Kidney epithelial cell (primary cell): ENCODE data around the gene CITED2. TPM values are rescaled to one million over a fixed set of nuclear protein-coding genes. Genes with fewer than 3 reads are reported as not detected.

Source experiments
- DNase-seq: peaks from one replicate; pipeline ENCODE4 v3.0.0-alpha.2; 2010; ENCODE audit warnings: low read depth
- H3K27me3 ChIP-seq: 2 replicates; pipeline ENCODE4 v1.6.0; 2011; ENCODE audit warnings: low read length; ENCODE audit not compliant: control insufficient read depth, insufficient read depth
- H3K36me3 ChIP-seq: 2 replicates; pipeline ENCODE4 v1.5.1; 2011; ENCODE audit warnings: low read length; ENCODE audit not compliant: control insufficient read depth, insufficient read depth
- H3K4me3 ChIP-seq: 2 replicates; pipeline ENCODE4 v1.5.1; 2011; ENCODE audit warnings: low read depth, mild to moderate bottlenecking, control low read depth, low read length
- total RNA-seq: library from RNA; depleted of rRNA; stranded (reverse); fragments of >200 nt; gene quantifications from 2 replicates; pipeline ENCODE4 v1.2.3, GENCODE V29; 2015
- TF ChIP-seq, protein P1 (sequence below): IDR thresholded peaks from 2 replicates; pipeline ENCODE4 v1.5.1; 2011; ENCODE audit warnings: mild to moderate bottlenecking, moderate library complexity, low read length, control low read depth, inconsistent platforms; ENCODE audit not compliant: insufficient read depth, poor library complexity, severe bottlenecking

The CITED2 gene, protein sequence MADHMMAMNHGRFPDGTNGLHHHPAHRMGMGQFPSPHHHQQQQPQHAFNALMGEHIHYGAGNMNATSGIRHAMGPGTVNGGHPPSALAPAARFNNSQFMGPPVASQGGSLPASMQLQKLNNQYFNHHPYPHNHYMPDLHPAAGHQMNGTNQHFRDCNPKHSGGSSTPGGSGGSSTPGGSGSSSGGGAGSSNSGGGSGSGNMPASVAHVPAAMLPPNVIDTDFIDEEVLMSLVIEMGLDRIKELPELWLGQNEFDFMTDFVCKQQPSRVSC
- 74.2 and 97.9 TPM in 2 replicates for total RNA-seq

DNA sequence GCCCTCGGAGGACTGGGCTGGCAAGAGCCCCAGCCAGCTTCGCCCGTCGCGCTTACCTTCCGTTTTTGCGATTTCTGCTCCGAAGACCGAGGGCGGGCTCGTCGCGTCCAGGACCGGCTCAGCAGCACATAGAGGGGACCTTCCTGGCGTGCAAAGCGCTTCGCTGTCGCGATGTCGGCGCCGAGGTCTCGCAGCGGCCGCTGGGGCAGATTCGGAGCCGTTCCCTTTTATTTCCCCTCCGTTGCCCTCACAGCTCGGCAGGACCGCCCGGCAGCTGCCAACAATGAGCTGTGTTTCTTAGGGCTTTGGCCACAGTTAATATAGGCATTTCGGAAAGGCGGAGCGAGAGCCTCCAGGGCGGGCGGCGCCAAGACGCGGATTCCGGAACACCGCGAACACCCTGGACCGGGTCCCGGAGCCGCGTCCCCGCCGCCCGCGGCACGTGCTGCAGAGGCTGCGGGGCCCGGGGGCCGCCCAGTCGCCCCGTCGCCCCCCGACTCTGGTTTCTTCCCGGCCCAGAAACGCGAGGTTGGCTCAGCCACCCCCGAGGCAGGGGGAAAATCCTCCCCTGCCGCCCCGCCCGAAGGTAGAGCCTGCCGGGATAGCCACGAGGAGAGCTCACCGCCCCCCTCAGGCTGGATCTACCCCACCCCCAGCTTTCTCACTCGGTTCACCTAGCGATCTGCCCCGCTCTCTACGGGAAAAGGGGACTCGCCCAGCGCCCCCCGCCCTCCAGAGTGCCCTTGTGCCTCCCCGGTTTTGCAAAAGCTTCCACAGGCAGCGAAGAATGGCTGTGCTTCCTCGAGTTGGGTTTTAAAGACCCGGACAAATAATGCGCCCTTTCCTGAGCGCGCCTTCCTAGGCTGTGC lies at the start of gene CITED2:
Gene CITED2, minus strand, starts transcription at position 292 of the 869 bp plus-strand sequence. CDS start 704 bp downstream, outside the sequence.
- Histone ChIP-seq H3K4me3 (peak within 1 kb of the TSS; percentile 74), H3K36me3 (no peaks in the 10 kb centered on the region), H3K27me3 (no peaks in the 10 kb centered on the region)
- DNase-seq: no peak
- TF ChIP-seq, protein P1, sequence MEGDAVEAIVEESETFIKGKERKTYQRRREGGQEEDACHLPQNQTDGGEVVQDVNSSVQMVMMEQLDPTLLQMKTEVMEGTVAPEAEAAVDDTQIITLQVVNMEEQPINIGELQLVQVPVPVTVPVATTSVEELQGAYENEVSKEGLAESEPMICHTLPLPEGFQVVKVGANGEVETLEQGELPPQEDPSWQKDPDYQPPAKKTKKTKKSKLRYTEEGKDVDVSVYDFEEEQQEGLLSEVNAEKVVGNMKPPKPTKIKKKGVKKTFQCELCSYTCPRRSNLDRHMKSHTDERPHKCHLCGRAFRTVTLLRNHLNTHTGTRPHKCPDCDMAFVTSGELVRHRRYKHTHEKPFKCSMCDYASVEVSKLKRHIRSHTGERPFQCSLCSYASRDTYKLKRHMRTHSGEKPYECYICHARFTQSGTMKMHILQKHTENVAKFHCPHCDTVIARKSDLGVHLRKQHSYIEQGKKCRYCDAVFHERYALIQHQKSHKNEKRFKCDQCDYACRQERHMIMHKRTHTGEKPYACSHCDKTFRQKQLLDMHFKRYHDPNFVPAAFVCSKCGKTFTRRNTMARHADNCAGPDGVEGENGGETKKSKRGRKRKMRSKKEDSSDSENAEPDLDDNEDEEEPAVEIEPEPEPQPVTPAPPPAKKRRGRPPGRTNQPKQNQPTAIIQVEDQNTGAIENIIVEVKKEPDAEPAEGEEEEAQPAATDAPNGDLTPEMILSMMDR: no peak

DNA sequence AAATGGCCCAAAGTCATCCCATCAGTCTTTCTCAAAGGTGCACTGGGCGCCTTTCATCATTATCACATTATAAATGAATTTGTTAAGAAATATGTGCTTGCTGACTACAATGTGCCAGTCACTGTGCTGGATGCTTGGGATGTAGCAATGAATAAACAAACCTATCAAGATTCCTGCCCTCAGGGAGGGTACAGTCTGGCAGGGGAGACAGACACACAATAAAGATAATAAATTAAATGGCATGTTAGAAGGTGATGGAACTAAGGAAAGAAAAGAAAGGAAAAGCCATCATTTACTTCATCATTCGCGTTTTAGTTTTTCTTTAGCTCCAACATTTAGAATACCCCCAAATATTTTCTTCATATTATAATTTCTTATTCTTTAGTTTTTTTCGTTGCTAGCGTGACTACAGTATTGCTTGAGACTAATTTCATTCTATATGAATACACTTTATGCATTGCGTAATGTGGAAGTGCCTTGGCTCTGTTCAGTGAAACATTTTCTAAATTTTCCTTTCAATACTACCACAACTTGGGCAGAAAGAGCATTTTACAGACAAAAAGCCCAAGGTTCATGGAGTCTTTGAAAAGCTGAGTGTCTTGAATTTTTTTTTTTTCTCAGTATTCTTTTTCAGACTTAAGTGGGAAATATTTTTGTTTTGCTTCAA lies 48.7 kb upstream of the CITED2 start:
- no peaks in the 10 kb centered on the region for H3K36me3 ChIP-seq
- H3K27me3 ChIP-seq: no peaks in the 10 kb centered on the region

DNA sequence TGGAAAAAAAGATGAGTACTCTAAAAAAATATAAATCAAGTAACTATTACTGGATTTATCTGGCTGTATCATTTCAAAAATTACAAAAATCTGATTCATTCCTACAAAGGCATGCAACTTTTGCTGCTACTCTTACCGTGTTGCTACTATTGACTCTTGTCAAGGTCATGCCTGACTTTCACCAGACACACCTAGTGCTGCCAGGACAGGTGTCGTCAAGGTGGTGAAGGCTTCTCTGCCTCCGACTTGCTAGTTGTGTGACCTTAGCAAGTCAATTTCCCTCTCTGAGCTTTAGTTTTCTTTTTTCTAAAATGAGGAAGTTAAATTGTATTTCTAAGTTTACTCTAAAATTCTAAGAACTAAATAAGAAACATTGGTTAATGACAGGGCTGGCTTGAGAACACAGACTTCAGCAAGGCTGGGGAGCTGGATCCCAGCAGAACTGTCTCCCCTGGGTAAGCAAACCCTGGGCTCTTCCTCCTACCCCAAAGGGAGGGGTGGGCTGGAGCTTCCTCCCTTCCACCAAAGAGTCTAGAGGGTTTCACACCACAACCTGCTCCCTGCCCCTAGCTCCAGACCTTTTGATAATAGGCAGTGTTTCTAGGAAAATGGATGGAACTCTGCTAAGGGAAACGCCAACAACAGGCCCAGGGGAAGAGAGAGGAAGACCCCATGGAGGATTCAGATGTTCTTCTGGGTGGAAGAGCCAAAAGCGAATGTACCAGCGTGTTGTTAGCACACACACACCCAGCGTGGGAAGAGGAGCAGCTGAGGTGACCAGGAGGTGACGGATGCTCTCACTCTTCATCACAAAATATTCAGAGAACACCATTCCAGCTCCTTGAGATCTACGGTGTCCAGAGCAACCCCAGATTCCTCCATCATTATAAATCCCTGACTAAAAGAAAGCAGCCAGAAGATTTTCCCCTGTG lies 47.9 kb upstream of the CITED2 start:
- Histone ChIP-seq H3K27me3 (no peaks in the 10 kb centered on the region), H3K4me3 (no peak overlapping the region), H3K36me3 (no peaks in the 10 kb centered on the region)
- TF ChIP-seq, protein P1: no peak
- no peak for DNase-seq

More for the DNA sequence above, 48.7 kb upstream of the CITED2 start:
- TF ChIP-seq, protein P1: no peak
- DNase-seq: no peak
- H3K4me3 ChIP-seq: no peak overlapping the region

DNA sequence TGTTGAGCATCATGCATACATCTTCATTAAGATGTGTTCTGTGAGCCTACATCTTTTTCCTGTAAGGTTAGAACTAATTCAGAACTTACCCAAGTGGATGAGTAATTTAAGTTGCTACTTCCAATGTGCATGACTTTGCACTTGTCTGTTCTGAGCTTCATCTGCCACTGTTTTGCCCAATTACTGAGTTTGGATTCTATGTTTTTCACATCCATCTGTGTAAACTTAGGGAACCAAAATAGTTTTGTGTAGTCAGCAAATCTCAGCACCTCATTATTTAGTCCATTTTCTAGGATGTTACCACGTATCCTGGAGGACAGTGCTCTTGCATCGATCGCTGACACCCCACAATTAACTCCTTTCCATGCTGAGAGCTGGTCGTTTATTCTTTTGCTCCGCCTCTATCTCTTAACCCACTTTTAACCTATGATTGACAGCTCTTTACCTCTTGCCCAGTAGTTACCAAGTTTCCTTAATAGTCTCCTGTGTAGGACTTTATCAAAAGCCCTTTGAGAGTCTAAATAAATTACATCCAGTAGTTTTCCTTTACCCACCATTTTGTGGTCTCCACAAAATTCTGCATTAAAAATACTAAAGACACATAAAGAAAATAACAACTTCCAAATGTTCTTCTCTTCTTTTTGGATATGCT lies 44.2 kb upstream of the CITED2 start:
- TF ChIP-seq, protein P1: no peak
- DNase-seq: no peak
- Histone ChIP-seq H3K27me3 (no peaks in the 10 kb centered on the region), H3K4me3 (no peak overlapping the region), H3K36me3 (no peaks in the 10 kb centered on the region)

DNA sequence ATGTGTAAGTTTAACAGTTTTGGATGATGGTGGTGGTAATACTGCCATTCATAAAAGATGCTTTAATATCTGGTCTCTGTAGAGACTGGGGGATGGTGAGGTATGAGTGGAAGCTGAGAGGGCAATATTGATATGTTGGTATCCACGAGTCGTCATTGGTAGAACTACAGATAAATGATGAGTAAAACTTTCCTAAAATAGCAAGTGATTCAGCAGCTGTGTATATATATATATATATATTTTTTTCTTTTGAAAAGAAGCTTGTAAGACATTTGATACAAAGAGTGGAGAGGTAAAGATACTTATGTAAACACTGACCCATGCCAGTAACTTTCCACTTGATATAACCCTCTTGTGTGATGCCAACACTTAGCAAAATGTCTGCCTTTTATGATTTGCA lies 41.7 kb upstream of the CITED2 start:
- no peak for DNase-seq
- no peaks in the 10 kb centered on the region for H3K36me3 ChIP-seq
- TF ChIP-seq, protein P1: no peak
- H3K27me3 ChIP-seq: no peaks in the 10 kb centered on the region
- H3K4me3 ChIP-seq: no peak overlapping the region
